Measurements from ENCODE around the gene PSMD2.

Gene PSMD2

DNA sequence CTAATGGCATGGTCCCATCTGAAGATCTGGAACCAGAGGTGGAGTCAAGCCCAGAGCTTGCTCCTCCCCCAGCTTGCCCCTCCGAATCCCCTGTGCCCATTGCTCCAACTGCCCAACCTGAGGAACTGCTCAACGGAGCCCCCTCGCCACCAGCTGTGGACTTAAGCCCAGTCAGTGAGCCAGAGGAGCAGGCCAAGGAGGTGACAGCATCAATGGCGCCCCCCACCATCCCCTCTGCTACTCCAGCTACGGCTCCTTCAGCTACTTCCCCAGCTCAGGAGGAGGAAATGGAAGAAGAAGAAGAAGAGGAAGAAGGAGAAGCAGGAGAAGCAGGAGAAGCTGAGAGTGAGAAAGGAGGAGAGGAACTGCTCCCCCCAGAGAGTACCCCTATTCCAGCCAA, 22.6 kb downstream of the PSMD2 start:
- TF ChIP-seq, protein P1, sequence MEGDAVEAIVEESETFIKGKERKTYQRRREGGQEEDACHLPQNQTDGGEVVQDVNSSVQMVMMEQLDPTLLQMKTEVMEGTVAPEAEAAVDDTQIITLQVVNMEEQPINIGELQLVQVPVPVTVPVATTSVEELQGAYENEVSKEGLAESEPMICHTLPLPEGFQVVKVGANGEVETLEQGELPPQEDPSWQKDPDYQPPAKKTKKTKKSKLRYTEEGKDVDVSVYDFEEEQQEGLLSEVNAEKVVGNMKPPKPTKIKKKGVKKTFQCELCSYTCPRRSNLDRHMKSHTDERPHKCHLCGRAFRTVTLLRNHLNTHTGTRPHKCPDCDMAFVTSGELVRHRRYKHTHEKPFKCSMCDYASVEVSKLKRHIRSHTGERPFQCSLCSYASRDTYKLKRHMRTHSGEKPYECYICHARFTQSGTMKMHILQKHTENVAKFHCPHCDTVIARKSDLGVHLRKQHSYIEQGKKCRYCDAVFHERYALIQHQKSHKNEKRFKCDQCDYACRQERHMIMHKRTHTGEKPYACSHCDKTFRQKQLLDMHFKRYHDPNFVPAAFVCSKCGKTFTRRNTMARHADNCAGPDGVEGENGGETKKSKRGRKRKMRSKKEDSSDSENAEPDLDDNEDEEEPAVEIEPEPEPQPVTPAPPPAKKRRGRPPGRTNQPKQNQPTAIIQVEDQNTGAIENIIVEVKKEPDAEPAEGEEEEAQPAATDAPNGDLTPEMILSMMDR (conservative IDR thresholded peaks at IDR 0.05): no peak
- H3K27ac ChIP-seq: peak overlapping the region; percentile 74; the same call in 1 of the 2 replicates

- H3K27ac ChIP-seq: no peak overlapping the region
These were observed 23.9 kb downstream of the PSMD2 start for GRCh38 chr3:184322731-184323487.

DNA sequence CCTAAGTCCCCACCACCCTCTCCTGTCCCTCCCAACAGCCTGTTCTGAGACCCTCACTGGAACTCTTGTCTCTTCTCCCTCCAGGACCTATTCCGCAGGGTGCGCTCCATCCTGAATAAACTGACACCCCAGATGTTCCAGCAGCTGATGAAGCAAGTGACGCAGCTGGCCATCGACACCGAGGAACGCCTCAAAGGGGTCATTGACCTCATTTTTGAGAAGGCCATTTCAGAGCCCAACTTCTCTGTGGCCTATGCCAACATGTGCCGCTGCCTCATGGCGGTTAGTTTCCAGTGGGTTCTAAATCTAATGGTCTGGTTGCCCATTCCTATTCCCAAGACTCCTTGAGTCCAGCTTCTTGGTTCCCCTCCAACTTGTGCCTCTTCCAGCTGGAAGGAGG, 24.7 kb downstream of the PSMD2 start:
- H3K27ac ChIP-seq: no peak overlapping the region
- no peak for TF ChIP-seq ZFX (IDR thresholded peaks at IDR 0.05)
- TF ChIP-seq, protein P1 (conservative IDR thresholded peaks at IDR 0.05): no peak

More at GRCh38 chr3:184322731-184323487, 23.9 kb downstream of the PSMD2 start:
- TF ChIP-seq, protein P1 (conservative IDR thresholded peaks at IDR 0.05): no peak
- TF ChIP-seq ZFX (IDR thresholded peaks at IDR 0.05): no peak

DNA sequence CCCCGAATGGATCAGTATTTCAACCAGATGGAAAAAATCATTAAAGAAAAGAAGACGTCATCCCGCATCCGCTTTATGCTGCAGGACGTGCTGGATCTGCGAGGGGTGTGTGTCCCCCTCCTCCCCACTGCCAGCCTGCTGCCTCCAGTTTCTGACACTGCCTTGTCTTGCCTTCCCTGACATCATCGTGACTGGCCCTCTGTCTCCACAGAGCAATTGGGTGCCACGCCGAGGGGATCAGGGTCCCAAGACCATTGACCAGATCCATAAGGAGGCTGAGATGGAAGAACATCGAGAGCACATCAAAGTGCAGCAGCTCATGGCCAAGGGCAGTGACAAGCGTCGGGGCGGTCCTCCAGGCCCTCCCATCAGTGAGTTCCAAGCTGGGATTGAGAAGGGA, 26.2 kb downstream of the PSMD2 start:
- no peak for TF ChIP-seq ZFX (IDR thresholded peaks at IDR 0.05)
- TF ChIP-seq, protein P1 (conservative IDR thresholded peaks at IDR 0.05): no peak
- H3K27ac ChIP-seq: no peak overlapping the region

- TF ChIP-seq, protein P1 (conservative IDR thresholded peaks at IDR 0.05): no peak
- TF ChIP-seq ZFX (IDR thresholded peaks at IDR 0.05): no peak
- H3K27ac ChIP-seq: no peak overlapping the region
These were observed 26.8 kb downstream of the PSMD2 start for GRCh38 chr3:184325715-184326369.

GRCh38 chr3:184327171-184327570, 28.1 kb downstream of the PSMD2 start:
- TF ChIP-seq ZFX (IDR thresholded peaks at IDR 0.05): no peak
- TF ChIP-seq, protein P1 (conservative IDR thresholded peaks at IDR 0.05): no peak
- H3K27ac ChIP-seq: no peak overlapping the region

DNA sequence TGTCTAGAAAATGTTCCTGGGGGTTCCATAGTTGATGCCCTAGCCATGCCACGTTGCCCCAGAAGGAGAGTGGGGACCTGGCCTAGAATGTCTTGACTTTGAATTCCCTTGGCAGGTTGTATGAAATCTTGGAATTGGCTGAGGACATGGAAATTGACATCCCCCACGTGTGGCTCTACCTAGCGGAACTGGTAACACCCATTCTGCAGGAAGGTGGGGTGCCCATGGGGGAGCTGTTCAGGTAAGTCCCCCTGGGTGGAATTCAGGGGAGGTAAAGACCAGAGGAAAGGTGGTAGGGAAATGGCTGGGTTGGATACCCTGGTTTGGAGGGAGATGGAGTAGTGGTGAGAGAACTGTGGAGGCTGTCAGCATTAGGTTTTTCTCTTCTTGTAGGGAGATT, 29.5 kb downstream of the PSMD2 start:
- H3K27ac ChIP-seq: no peak overlapping the region
- no peak for TF ChIP-seq ZFX (IDR thresholded peaks at IDR 0.05)
- TF ChIP-seq, protein P1 (conservative IDR thresholded peaks at IDR 0.05): no peak

Data from C4-2B (cell line).